Esophagus muscularis mucosa (tissue), 4 donors: ENCODE results near the gene ADAM10. TPM values are rescaled to one million over a fixed set of nuclear protein-coding genes. Genes with fewer than 3 reads are reported as not detected.

Experiments used
- DNase-seq: peaks from one replicate; pipeline ENCODE4 v3.0.0-alpha.2; 2017; ENCODE audit errors: extremely low spot score
- H3K27ac ChIP-seq, 4 donors: fragments of 200-600 bp; sonication (generic); replicated peaks in 1 of 4; 1 replicate in 3 of 4; 2 replicates in 1 of 4; pipeline ENCODE4 v1.5.1; 2016 to 2019; ENCODE audit warnings: mild to moderate bottlenecking in 1 of 4
- H3K27me3 ChIP-seq, 4 donors: fragments of 200-600 bp; sonication (generic); one replicate each; pipeline versions ENCODE4 v1.5.1 to v1.6.0; 2016 to 2019
- H3K36me3 ChIP-seq, 4 donors: fragments of 200-600 bp; sonication (generic); one replicate each; pipeline ENCODE4 v1.5.1; 2016 to 2019
- H3K4me1 ChIP-seq, 4 donors: fragments of 200-600 bp; sonication (generic); one replicate each; pipeline ENCODE4 v1.5.1; 2016 to 2019
- H3K4me3 ChIP-seq, 4 donors: fragments of 200-600 bp; sonication (generic); 1 replicate in 2 of 4; 2 replicates in 2 of 4; pipeline ENCODE4 v1.5.1; 2016 to 2019; ENCODE audit warnings: mild to moderate bottlenecking in 4 of 4, moderate library complexity in 1 of 4
- H3K9me3 ChIP-seq, 4 donors: fragments of 200-600 bp; sonication (generic); 1 replicate in 3 of 4; 2 replicates in 1 of 4; pipeline ENCODE4 v1.5.1; 2016 to 2019
- EP300 ChIP-seq: sonication (generic); formaldehyde crosslinking; IDR thresholded peaks from one replicate; pipeline ENCODE4 v1.6.1; 2017; ENCODE audit warnings: antibody characterized with exemption
- POLR2A ChIP-seq: fragments of 450-650 bp; IDR thresholded peaks from one replicate; pipeline ENCODE4 v1.6.1; 2017; ENCODE audit warnings: antibody characterized with exemption, moderate library complexity, mild to moderate bottlenecking, low read depth
- POLR2AphosphoS5 ChIP-seq, 2 donors: sonication (generic); formaldehyde crosslinking; IDR thresholded peaks; one replicate each; pipeline ENCODE4 v1.6.1; 2017; ENCODE audit warnings: antibody characterized with exemption in 2 of 2
- WGBS: methylation state at CpG from one replicate; pipeline ENCODE4 v1.1.5; 2018; 5-methylcytosine and 5-hydroxymethylcytosine counted together
- intact Hi-C: fragments of 100-400 bp; cut with DNase I; formaldehyde crosslinking; loops from one replicate; pipeline ENCODE4 v1.15.1; 2023
- total RNA-seq, 4 donors: library from RNA; depleted of rRNA; stranded (reverse); fragments of >200 nt; gene quantifications; one replicate each; pipeline versions ENCODE4 v1.1.0 to v1.2.1, GENCODE V29; 2016
- TF ChIP-seq, protein P1 (sequence below), 3 experiments: fragments of 200-600 bp in 2 of 3; fragments of 450-650 bp in 1 of 3; sonication (generic) in 2 of 3; IDR thresholded peaks; one replicate each; pipeline ENCODE4 v1.5.1; 2017 to 2019; ENCODE audit warnings: antibody characterized with exemption in 3 of 3, mild to moderate bottlenecking in 2 of 3, moderate library complexity in 1 of 3

ADAM10 gene
- total RNA-seq, 4 donors from 2014 or later = 43.8 to 58.8 (median 48.5) TPM

DNA sequence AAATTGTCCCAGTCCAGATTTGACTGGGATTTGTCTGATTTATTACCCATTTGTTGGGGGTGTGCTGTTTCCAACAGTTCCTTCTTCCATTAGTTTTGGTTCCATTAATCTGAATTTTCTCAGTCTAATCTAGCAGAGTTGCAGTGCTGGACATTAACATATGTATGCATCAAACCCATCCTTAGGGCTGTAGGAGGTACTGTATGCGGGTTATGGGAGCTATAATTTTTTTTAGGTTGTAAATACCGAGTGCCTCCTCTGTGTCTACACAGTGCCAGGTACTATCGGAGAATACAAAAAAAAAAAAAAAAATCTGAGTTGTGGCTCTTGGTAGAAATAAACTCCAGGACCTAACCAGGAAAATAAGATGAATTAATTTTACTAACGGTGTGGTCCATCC lies 183.9 kb downstream of the ADAM10 start:
- Histone ChIP-seq H3K4me1 (no peaks in the 10 kb centered on the region), H3K27ac (no peak overlapping the region), H3K9me3 (no peaks in the 10 kb centered on the region), H3K36me3 (no peaks in the 10 kb centered on the region), H3K4me3 (no peak overlapping the region), H3K27me3 (no peaks in the 10 kb centered on the region)
- peak; percentile 2 for DNase-seq
- WGBS = 68% methylated on average over 4 of the region's 4 CpGs
- intact Hi-C loops = no loop called here
- TF ChIP-seq, protein P1, sequence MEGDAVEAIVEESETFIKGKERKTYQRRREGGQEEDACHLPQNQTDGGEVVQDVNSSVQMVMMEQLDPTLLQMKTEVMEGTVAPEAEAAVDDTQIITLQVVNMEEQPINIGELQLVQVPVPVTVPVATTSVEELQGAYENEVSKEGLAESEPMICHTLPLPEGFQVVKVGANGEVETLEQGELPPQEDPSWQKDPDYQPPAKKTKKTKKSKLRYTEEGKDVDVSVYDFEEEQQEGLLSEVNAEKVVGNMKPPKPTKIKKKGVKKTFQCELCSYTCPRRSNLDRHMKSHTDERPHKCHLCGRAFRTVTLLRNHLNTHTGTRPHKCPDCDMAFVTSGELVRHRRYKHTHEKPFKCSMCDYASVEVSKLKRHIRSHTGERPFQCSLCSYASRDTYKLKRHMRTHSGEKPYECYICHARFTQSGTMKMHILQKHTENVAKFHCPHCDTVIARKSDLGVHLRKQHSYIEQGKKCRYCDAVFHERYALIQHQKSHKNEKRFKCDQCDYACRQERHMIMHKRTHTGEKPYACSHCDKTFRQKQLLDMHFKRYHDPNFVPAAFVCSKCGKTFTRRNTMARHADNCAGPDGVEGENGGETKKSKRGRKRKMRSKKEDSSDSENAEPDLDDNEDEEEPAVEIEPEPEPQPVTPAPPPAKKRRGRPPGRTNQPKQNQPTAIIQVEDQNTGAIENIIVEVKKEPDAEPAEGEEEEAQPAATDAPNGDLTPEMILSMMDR (IDR thresholded peaks at IDR 0.05) = no peak
- no peak for TF ChIP-seq POLR2A
- no peak for TF ChIP-seq POLR2AphosphoS5 (IDR thresholded peaks at IDR 0.05)
- TF ChIP-seq EP300 = no peak

DNA sequence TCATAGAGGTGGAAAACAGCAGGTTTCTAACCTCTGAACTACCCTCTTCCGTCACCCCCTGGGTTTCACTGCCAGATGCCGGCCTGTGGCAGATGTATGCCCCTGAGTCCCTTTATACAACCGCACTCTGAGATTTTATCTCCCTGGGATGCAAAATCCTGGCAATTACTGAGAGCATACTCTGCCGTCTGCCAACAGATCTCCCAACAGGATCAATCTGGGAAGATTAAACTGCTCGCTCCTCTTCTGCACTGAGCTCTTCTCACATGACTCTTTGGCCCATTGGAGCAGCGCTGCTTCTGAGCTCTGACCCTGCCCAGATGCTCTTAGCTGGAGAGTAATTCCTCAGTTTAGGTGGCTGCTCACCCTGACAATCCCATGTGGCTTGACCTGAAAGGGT lies 184.5 kb downstream of the ADAM10 start:
- intact Hi-C loops = no loop called here
- TF ChIP-seq, protein P1 (IDR thresholded peaks at IDR 0.05) = no peak
- WGBS = 81% methylated on average over 5 of the region's 6 CpGs
- H3K4me1 ChIP-seq = no peaks in the 10 kb centered on the region
- no peaks in the 10 kb centered on the region for H3K9me3 ChIP-seq
- no peaks in the 10 kb centered on the region for H3K36me3 ChIP-seq
- H3K27ac ChIP-seq = no peak overlapping the region
- DNase-seq = peak; percentile 68
- no peak overlapping the region for H3K4me3 ChIP-seq
- no peaks in the 10 kb centered on the region for H3K27me3 ChIP-seq

DNA sequence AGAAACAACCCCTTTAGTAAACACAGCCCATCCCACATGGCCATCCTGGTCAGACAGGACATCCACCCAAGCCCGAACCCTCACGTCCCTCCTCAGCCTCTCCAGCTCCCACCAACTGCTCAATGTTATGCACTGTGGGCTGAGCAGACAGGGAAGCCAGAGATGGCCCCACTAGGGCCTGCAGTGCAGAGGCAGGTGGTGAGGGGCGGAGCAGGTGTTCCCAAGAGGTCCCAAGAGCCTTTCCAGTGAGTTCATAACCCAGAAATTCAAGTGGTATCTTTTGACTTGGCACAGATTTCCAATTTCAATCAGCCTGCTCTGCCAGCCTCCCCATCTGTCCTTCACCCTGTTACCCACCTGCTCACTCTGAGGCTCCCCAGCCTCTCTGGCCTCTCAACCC lies 187.4 kb downstream of the ADAM10 start:
- WGBS = 64% methylated on average over 2 of the region's 3 CpGs
- Histone ChIP-seq H3K27ac (no peak overlapping the region), H3K4me1 (no peaks in the 10 kb centered on the region), H3K27me3 (no peaks in the 10 kb centered on the region), H3K36me3 (no peaks in the 10 kb centered on the region), H3K4me3 (no peak overlapping the region), H3K9me3 (no peaks in the 10 kb centered on the region)
- TF ChIP-seq, protein P1 (IDR thresholded peaks at IDR 0.05) = no peak
- TF ChIP-seq POLR2A = no peak
- DNase-seq = no peak
- intact Hi-C loops = no loop called here

DNA sequence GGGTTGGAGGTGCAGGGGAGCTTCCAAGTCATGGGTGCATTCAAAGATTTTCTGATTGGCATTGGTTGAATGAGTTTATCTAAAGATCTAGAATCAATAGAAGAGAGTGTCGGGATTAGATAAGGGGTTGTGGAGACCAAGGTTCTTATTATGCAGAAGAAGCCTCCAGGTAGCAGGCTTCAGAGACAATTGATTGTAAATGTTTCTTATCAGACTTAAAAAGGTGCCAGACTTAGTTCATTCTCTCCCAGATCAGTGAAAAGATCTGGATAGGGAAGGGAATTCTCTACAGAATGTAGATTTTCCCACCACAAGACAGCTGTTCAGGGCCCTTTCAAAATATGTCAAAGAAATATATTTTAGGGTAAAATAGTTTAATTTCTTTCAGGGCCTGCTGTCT lies 188.2 kb downstream of the ADAM10 start:
- Histone ChIP-seq H3K4me1 (no peaks in the 10 kb centered on the region), H3K36me3 (no peaks in the 10 kb centered on the region), H3K27me3 (no peaks in the 10 kb centered on the region), H3K27ac (no peak overlapping the region), H3K9me3 (no peaks in the 10 kb centered on the region), H3K4me3 (no peak overlapping the region)
- WGBS = 0% methylated on average over 1 of the region's 1 CpG
- intact Hi-C loops = no loop called here
- TF ChIP-seq EP300 (no peak), POLR2AphosphoS5 (IDR thresholded peaks at IDR 0.05) (no peak), POLR2A (no peak)
- TF ChIP-seq, protein P1 (IDR thresholded peaks at IDR 0.05) = no peak
- DNase-seq = no peak

DNA sequence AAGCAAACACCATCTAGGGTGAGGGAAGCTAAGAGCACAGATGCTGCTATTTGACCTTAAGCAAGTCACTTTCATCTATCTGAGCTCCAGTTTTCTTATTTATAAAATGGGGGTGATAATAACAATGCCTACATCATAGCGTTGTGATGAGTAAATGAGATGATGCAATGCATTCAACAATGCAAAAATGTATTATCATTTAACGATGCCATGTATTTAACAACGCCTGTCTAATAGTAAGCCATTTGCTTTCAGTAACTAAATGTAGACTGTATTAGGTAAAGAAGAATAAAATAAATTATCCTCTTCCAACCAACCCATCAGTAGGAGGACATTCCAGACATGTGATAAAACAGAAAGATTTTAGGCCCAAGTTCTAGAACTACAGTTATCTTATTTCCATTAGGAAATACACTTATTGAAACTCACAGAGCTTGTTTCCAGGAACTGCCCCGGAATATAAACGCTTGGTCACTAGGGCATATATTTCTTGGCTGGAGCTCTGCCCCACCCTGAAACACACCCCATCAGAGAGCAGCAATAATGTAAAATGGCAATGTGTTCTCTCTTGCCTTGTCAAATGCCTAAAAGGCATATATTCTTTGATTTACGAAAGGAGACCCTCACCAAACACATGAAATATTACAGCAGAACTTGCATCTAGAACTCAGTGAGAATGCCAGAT lies 189.5 kb downstream of the ADAM10 start:
- H3K27me3 ChIP-seq = no peaks in the 10 kb centered on the region
- intact Hi-C loops = no loop called here
- peak; percentile 14 for DNase-seq
- no peaks in the 10 kb centered on the region for H3K9me3 ChIP-seq
- H3K4me1 ChIP-seq = no peaks in the 10 kb centered on the region
- H3K27ac ChIP-seq = no peak overlapping the region
- H3K4me3 ChIP-seq = no peak overlapping the region
- H3K36me3 ChIP-seq = no peaks in the 10 kb centered on the region
- TF ChIP-seq, protein P1 (IDR thresholded peaks at IDR 0.05) = no peak
- WGBS = 77% methylated on average over 6 of the region's 6 CpGs
